HL-60 (cell line): Measurements from ENCODE around the gene PGM2L1.

Experiments
- DNase-seq, 2 experiments: peaks; one replicate each; pipeline ENCODE4 v3.0.0-alpha.2; 2010 to 2020; ENCODE audit warnings: low read depth in 1 of 2, low spot score in 1 of 2
- H3K27ac ChIP-seq: fragments of 250-450 bp; sonication (Bioruptor Pico); replicated peaks from 2 replicates; pipeline ENCODE4 v1.5.1; 2020; ENCODE audit warnings: mild to moderate bottlenecking, moderate library complexity
- H3K27me3 ChIP-seq: fragments of 250-450 bp; sonication (Bioruptor Pico); 2 replicates; pipeline ENCODE4 v1.5.1; 2021; ENCODE audit warnings: mild to moderate bottlenecking, moderate library complexity; ENCODE audit not compliant: insufficient read depth, poor library complexity, severe bottlenecking
- H3K4me3 ChIP-seq: replicated peaks from 2 replicates; pipeline ENCODE4 v1.5.1; 2011; ENCODE audit warnings: mild to moderate bottlenecking, control low read depth, low read length; ENCODE audit not compliant: insufficient read depth
- CTCF ChIP-seq: IDR thresholded peaks from one replicate; pipeline ENCODE4 v1.5.1; 2011; ENCODE audit warnings: low read length, control low read depth, inconsistent platforms; ENCODE audit not compliant: insufficient read depth
- GABPA ChIP-seq: IDR thresholded peaks from 2 replicates; pipeline ENCODE4 v1.6.1; 2012; ENCODE audit warnings: low read depth
- POLR2AphosphoS5 ChIP-seq: IDR thresholded peaks from 2 replicates; pipeline ENCODE4 v1.6.1; 2012; ENCODE audit warnings: low read depth
- REST ChIP-seq: IDR thresholded peaks from 2 replicates; pipeline ENCODE4 v1.6.1; 2012; ENCODE audit warnings: low read depth; ENCODE audit not compliant: insufficient replicate concordance
- SPI1 ChIP-seq: IDR thresholded peaks from 2 replicates; pipeline ENCODE4 v1.6.1; 2012; ENCODE audit warnings: low read depth, mild to moderate bottlenecking, borderline replicate concordance

PGM2L1 gene

GRCh38 chr11:74327076-74327475 is 71.2 kb downstream of the PGM2L1 start:
- no peak for DNase-seq
- no peak overlapping the region for H3K4me3 ChIP-seq
- TF ChIP-seq SPI1 (no peak), POLR2AphosphoS5 (no peak), REST (no peak), GABPA (no peak), CTCF (no peak)
- no peaks in the 10 kb centered on the region for H3K27me3 ChIP-seq
- no peak overlapping the region for H3K27ac ChIP-seq

- TF ChIP-seq SPI1 (no peak), REST (no peak), POLR2AphosphoS5 (no peak), GABPA (no peak), CTCF (no peak)
- DNase-seq, result no peak
- Histone ChIP-seq H3K4me3 (no peak overlapping the region), H3K27ac (no peak overlapping the region), H3K27me3 (no peaks in the 10 kb centered on the region)
Observed at GRCh38 chr11:74326665-74327064, 71.6 kb downstream of the PGM2L1 start.

- Histone ChIP-seq H3K4me3 (no peak overlapping the region), H3K27ac (no peak overlapping the region), H3K27me3 (no peaks in the 10 kb centered on the region)
- TF ChIP-seq POLR2AphosphoS5, result no peak
- TF ChIP-seq SPI1, result no peak
- TF ChIP-seq GABPA, result no peak
- no peak for TF ChIP-seq CTCF
- TF ChIP-seq REST, result no peak
- DNase-seq, result no peak
Observed at GRCh38 chr11:74325649-74326645, 72.3 kb downstream of the PGM2L1 start.
